GM10847 (cell line): ENCODE measurements around the gene C11orf42.

ENCODE experiments used
- POLR2A ChIP-seq: IDR thresholded peaks from 2 replicates; pipeline ENCODE4 v1.6.1; 2011; ENCODE audit not compliant: insufficient read length; ENCODE audit errors: extremely low read depth

The C11orf42 gene

GRCh38 chr11:6237266-6237665, 31.9 kb downstream of the C11orf42 start:
- TF ChIP-seq POLR2A = no peak

- TF ChIP-seq POLR2A = no peak
Measured at GRCh38 chr11:6237761-6238302, 32.5 kb downstream of the C11orf42 start.

- TF ChIP-seq POLR2A = no peak
Measured at GRCh38 chr11:6238902-6239301, 33.5 kb downstream of the C11orf42 start, which contains the start of gene CNGA4. TSS of gene CNGA4 (plus strand) at chr11:6239089. CDS start at chr11:6239207, 118 bp downstream.

- no peak for TF ChIP-seq POLR2A
Measured at GRCh38 chr11:6240139-6240538, 34.8 kb downstream of the C11orf42 start.

GRCh38 chr11:6240781-6241180, 35.4 kb downstream of the C11orf42 start:
- TF ChIP-seq POLR2A = no peak

GRCh38 chr11:6241316-6241715, 36.0 kb downstream of the C11orf42 start:
- no peak for TF ChIP-seq POLR2A

- no peak for TF ChIP-seq POLR2A
Measured at GRCh38 chr11:6245536-6245935, 40.2 kb downstream of the C11orf42 start.

GRCh38 chr11:6248248-6248647, 42.9 kb downstream of the C11orf42 start:
- no peak for TF ChIP-seq POLR2A

- TF ChIP-seq POLR2A = no peak
Measured at GRCh38 chr11:6249770-6250555, 44.6 kb downstream of the C11orf42 start.

GRCh38 chr11:6251120-6251733, 45.9 kb downstream of the C11orf42 start:
- TF ChIP-seq POLR2A = no peak

GRCh38 chr11:6251990-6252473, 46.7 kb downstream of the C11orf42 start:
- TF ChIP-seq POLR2A = no peak

- TF ChIP-seq POLR2A = no peak
Measured at GRCh38 chr11:6253197-6253596, 47.8 kb downstream of the C11orf42 start.

- no peak for TF ChIP-seq POLR2A
Measured at GRCh38 chr11:6258141-6258540, 52.8 kb downstream of the C11orf42 start.

- TF ChIP-seq POLR2A = no peak
Measured at GRCh38 chr11:6258571-6259081, 53.3 kb downstream of the C11orf42 start.

GRCh38 chr11:6260207-6260726, 54.9 kb downstream of the C11orf42 start:
- TF ChIP-seq POLR2A = no peak
